CD8-positive, alpha-beta memory T cell (primary cell): ENCODE measurements around the gene FSTL4. TPM values are rescaled to one million over a fixed set of nuclear protein-coding genes. Genes with fewer than 3 reads are reported as not detected.

ENCODE experiments used
- CTCF ChIA-PET: fragments of 350-600 bp; sonication (Branson Sonifier 250); formaldehyde crosslinking; loops from one replicate; lab custom pipeline; 2021; ENCODE audit warnings: antibody characterized with exemption; lab: Charles Lee
- POLR2A ChIA-PET: fragments of 350-600 bp; sonication (Branson Sonifier 250); formaldehyde crosslinking; loops from one replicate; lab custom pipeline; 2021; ENCODE audit warnings: antibody characterized with exemption; lab: Charles Lee
- DNase-seq, 5 donors: peaks; one replicate each; pipeline versions ENCODE4 v3.0.0 to v3.0.0-alpha.2; 2020 to 2022; ENCODE audit warnings: mixed read lengths in 1 of 5
- H3K27ac ChIP-seq: one replicate; pipeline ENCODE4 v1.7.0; 2013; ENCODE audit warnings: low read depth, mild to moderate bottlenecking, low read length, moderate library complexity
- H3K27me3 ChIP-seq: 2 replicates; pipeline ENCODE4 v1.7.0; 2013; ENCODE audit warnings: low read length, mild to moderate bottlenecking; ENCODE audit not compliant: insufficient read depth, poor library complexity, severe bottlenecking
- H3K36me3 ChIP-seq: 2 replicates; pipeline ENCODE4 v1.7.0; 2013; ENCODE audit warnings: mild to moderate bottlenecking, low read length, moderate library complexity; ENCODE audit not compliant: insufficient read depth
- H3K4me1 ChIP-seq: 2 replicates; pipeline ENCODE4 v1.7.0; 2013; ENCODE audit warnings: mild to moderate bottlenecking, low read length, moderate library complexity; ENCODE audit not compliant: insufficient read depth
- H3K4me3 ChIP-seq: 2 replicates; pipeline ENCODE4 v1.7.0; 2013; ENCODE audit warnings: mild to moderate bottlenecking, low read length
- H3K9me3 ChIP-seq: 2 replicates; pipeline ENCODE4 v1.7.0; 2013; ENCODE audit warnings: mild to moderate bottlenecking, low read length
- H3K27ac Mint-ChIP-seq, 8 donors: one replicate each; pipeline ENCODE4 v1.8.0; 2020 to 2021; ENCODE audit warnings: mixed read lengths in 8 of 8, mild to moderate bottlenecking in 6 of 8, inconsistent platforms in 3 of 8, moderate library complexity in 3 of 8
- H3K27me3 Mint-ChIP-seq, 2 donors: one replicate each; pipeline ENCODE4 v1.8.0; 2020 to 2021; ENCODE audit warnings: mixed read lengths in 2 of 2, mild to moderate bottlenecking in 1 of 2, moderate library complexity in 1 of 2
- H3K36me3 Mint-ChIP-seq, 3 donors: one replicate each; pipeline ENCODE4 v1.8.0; 2020 to 2021; ENCODE audit warnings: mixed read lengths in 3 of 3, inconsistent platforms in 1 of 3, mild to moderate bottlenecking in 1 of 3
- H3K4me1 Mint-ChIP-seq, 3 donors: one replicate each; pipeline ENCODE4 v1.8.0; 2020 to 2021; ENCODE audit warnings: mixed read lengths in 3 of 3, inconsistent platforms in 1 of 3, mild to moderate bottlenecking in 1 of 3
- H3K4me3 Mint-ChIP-seq, 7 donors: one replicate each; pipeline ENCODE4 v1.8.0; 2020 to 2021; ENCODE audit warnings: mixed read lengths in 7 of 7, mild to moderate bottlenecking in 6 of 7, moderate library complexity in 4 of 7, inconsistent platforms in 2 of 7
- H3K9me3 Mint-ChIP-seq, 5 donors: one replicate each; pipeline ENCODE4 v1.8.0; 2020 to 2022; ENCODE audit warnings: mixed read lengths in 5 of 5, mild to moderate bottlenecking in 3 of 5, moderate library complexity in 2 of 5, inconsistent platforms in 1 of 5
- polyA plus RNA-seq: library from polyadenylated mRNA; unstranded; fragments of 300-500 nt; fragmentation: Illumina TruSeq; gene quantifications from one replicate; pipeline ENCODE4 v1.2.3, GENCODE V29; 2021
- total RNA-seq, 2 experiments: library from RNA; stranded (reverse); gene quantifications; one replicate each; pipeline ENCODE4 v1.2.3, GENCODE V29; 2021

Gene FSTL4
- total and polyA plus RNA-seq, 3 experiments from 2014 or later = 0.33 TPM; not detected in 2

- no peak overlapping the region for H3K27ac ChIP-seq
- Mint-ChIP-seq H3K27me3 (peaks cover 8 to 10% of the 10 kb centered on the region in 2 donors), H3K27ac (no peak overlapping the region), H3K36me3 (no peaks in the 10 kb centered on the region), H3K4me1 (no peaks in the 10 kb centered on the region), H3K9me3 (no peaks in the 10 kb centered on the region), H3K4me3 (no peak overlapping the region)
- no peak for DNase-seq
- CTCF ChIA-PET = no interaction called here
- H3K9me3 ChIP-seq = no peaks in the 10 kb centered on the region
- no peaks in the 10 kb centered on the region for H3K36me3 ChIP-seq
- POLR2A ChIA-PET = no interaction called here
- H3K4me1 ChIP-seq = no peaks in the 10 kb centered on the region
- H3K4me3 ChIP-seq = no peak overlapping the region
- no peaks in the 10 kb centered on the region for H3K27me3 ChIP-seq
Measured at GRCh38 chr5:133520991-133521706, 91.2 kb downstream of the FSTL4 start.

GRCh38 chr5:133520062-133520461, 92.3 kb downstream of the FSTL4 start:
- H3K27me3 Mint-ChIP-seq = peaks cover 6 to 8% of the 10 kb centered on the region in 2 donors
- H3K4me1 ChIP-seq = no peaks in the 10 kb centered on the region
- ChIA-PET POLR2A (no interaction called here), CTCF (no interaction called here)
- no peak overlapping the region for H3K27ac ChIP-seq
- no peaks in the 10 kb centered on the region for H3K4me1 Mint-ChIP-seq
- no peak for DNase-seq
- H3K4me3 ChIP-seq = no peak overlapping the region
- H3K4me3 Mint-ChIP-seq = no peak overlapping the region
- H3K27ac Mint-ChIP-seq = no peak overlapping the region
- no peaks in the 10 kb centered on the region for H3K36me3 Mint-ChIP-seq
- no peaks in the 10 kb centered on the region for H3K9me3 Mint-ChIP-seq
- H3K36me3 ChIP-seq = no peaks in the 10 kb centered on the region
- no peaks in the 10 kb centered on the region for H3K27me3 ChIP-seq
- no peaks in the 10 kb centered on the region for H3K9me3 ChIP-seq

GRCh38 chr5:133519191-133519590, 93.2 kb downstream of the FSTL4 start:
- H3K27me3 ChIP-seq = no peaks in the 10 kb centered on the region
- peaks cover 6 to 11% of the 10 kb centered on the region in 2 donors for H3K27me3 Mint-ChIP-seq
- CTCF ChIA-PET = no interaction called here
- no peak overlapping the region for H3K4me3 Mint-ChIP-seq
- no peaks in the 10 kb centered on the region for H3K36me3 Mint-ChIP-seq
- no peaks in the 10 kb centered on the region for H3K4me1 Mint-ChIP-seq
- no peak for DNase-seq
- POLR2A ChIA-PET = no interaction called here
- H3K9me3 ChIP-seq = no peaks in the 10 kb centered on the region
- H3K9me3 Mint-ChIP-seq = no peaks in the 10 kb centered on the region
- no peak overlapping the region for H3K27ac ChIP-seq
- no peak overlapping the region for H3K27ac Mint-ChIP-seq
- H3K36me3 ChIP-seq = no peaks in the 10 kb centered on the region
- H3K4me1 ChIP-seq = no peaks in the 10 kb centered on the region
- no peak overlapping the region for H3K4me3 ChIP-seq

GRCh38 chr5:133514456-133514855, 97.9 kb downstream of the FSTL4 start:
- H3K27me3 Mint-ChIP-seq = peaks cover 12 to 30% of the 10 kb centered on the region in 2 donors
- ChIA-PET CTCF (no interaction called here), POLR2A (no interaction called here)
- H3K4me1 ChIP-seq = no peaks in the 10 kb centered on the region
- no peaks in the 10 kb centered on the region for H3K36me3 ChIP-seq
- peaks cover 0 to 8% (median 1%) of the 10 kb centered on the region in 3 donors for H3K36me3 Mint-ChIP-seq
- no peaks in the 10 kb centered on the region for H3K4me1 Mint-ChIP-seq
- H3K27ac ChIP-seq = no peak overlapping the region
- H3K9me3 ChIP-seq = no peaks in the 10 kb centered on the region
- no peak for DNase-seq
- H3K27ac Mint-ChIP-seq = no peak overlapping the region
- no peaks in the 10 kb centered on the region for H3K9me3 Mint-ChIP-seq
- no peaks in the 10 kb centered on the region for H3K27me3 ChIP-seq
- no peak overlapping the region for H3K4me3 Mint-ChIP-seq
- H3K4me3 ChIP-seq = no peak overlapping the region

- ChIA-PET POLR2A (no interaction called here), CTCF (no interaction called here)
- Mint-ChIP-seq H3K4me3 (no peak overlapping the region), H3K9me3 (no peaks in the 10 kb centered on the region), H3K27me3 (peaks cover 8 to 30% of the 10 kb centered on the region in 2 donors), H3K4me1 (no peaks in the 10 kb centered on the region), H3K27ac (no peak overlapping the region), H3K36me3 (peaks cover 0 to 8% (median 1%) of the 10 kb centered on the region in 3 donors)
- no peak overlapping the region for H3K4me3 ChIP-seq
- no peaks in the 10 kb centered on the region for H3K9me3 ChIP-seq
- H3K4me1 ChIP-seq = no peaks in the 10 kb centered on the region
- no peak for DNase-seq
- no peak overlapping the region for H3K27ac ChIP-seq
- no peaks in the 10 kb centered on the region for H3K36me3 ChIP-seq
- H3K27me3 ChIP-seq = no peaks in the 10 kb centered on the region
Measured at GRCh38 chr5:133512896-133513295, 99.4 kb downstream of the FSTL4 start.

GRCh38 chr5:133511653-133512235, 100.6 kb downstream of the FSTL4 start:
- H3K36me3 Mint-ChIP-seq = peaks cover 0 to 8% (median 1%) of the 10 kb centered on the region in 3 donors
- no peaks in the 10 kb centered on the region for H3K9me3 Mint-ChIP-seq
- CTCF ChIA-PET = no interaction called here

GRCh38 chr5:133510634-133511262, 101.6 kb downstream of the FSTL4 start:
- ChIA-PET POLR2A (no interaction called here), CTCF (no interaction called here)
- Mint-ChIP-seq H3K27me3 (peaks cover 8 to 30% of the 10 kb centered on the region in 2 donors), H3K27ac (no peak overlapping the region), H3K4me3 (no peak overlapping the region), H3K4me1 (no peaks in the 10 kb centered on the region), H3K9me3 (no peaks in the 10 kb centered on the region), H3K36me3 (peaks cover 0 to 8% (median 1%) of the 10 kb centered on the region in 3 donors)
- Histone ChIP-seq H3K27ac (no peak overlapping the region), H3K9me3 (no peaks in the 10 kb centered on the region), H3K4me1 (no peaks in the 10 kb centered on the region), H3K27me3 (no peaks in the 10 kb centered on the region), H3K4me3 (no peak overlapping the region), H3K36me3 (no peaks in the 10 kb centered on the region)
- no peak for DNase-seq

More at GRCh38 chr5:133511653-133512235, 100.6 kb downstream of the FSTL4 start:
- Histone ChIP-seq H3K4me1 (no peaks in the 10 kb centered on the region), H3K4me3 (no peak overlapping the region), H3K9me3 (no peaks in the 10 kb centered on the region), H3K27ac (no peak overlapping the region), H3K36me3 (no peaks in the 10 kb centered on the region), H3K27me3 (no peaks in the 10 kb centered on the region)
- H3K4me3 Mint-ChIP-seq = no peak overlapping the region
- peak overlapping the region in 1 of 8 donors; percentile 63 for H3K27ac Mint-ChIP-seq
- H3K27me3 Mint-ChIP-seq = peaks cover 8 to 30% of the 10 kb centered on the region in 2 donors
- no peak for DNase-seq
- H3K4me1 Mint-ChIP-seq = no peaks in the 10 kb centered on the region
- POLR2A ChIA-PET = no interaction called here

GRCh38 chr5:133509742-133510079, 102.6 kb downstream of the FSTL4 start:
- POLR2A ChIA-PET = no interaction called here
- H3K27ac ChIP-seq = no peak overlapping the region

More at GRCh38 chr5:133509742-133510079, 102.6 kb downstream of the FSTL4 start:
- no peaks in the 10 kb centered on the region for H3K36me3 ChIP-seq
- CTCF ChIA-PET = no interaction called here
- no peak for DNase-seq
- H3K36me3 Mint-ChIP-seq = peaks cover 0 to 8% (median 1%) of the 10 kb centered on the region in 3 donors
- no peaks in the 10 kb centered on the region for H3K4me1 ChIP-seq
- no peak overlapping the region for H3K4me3 ChIP-seq
- no peaks in the 10 kb centered on the region for H3K4me1 Mint-ChIP-seq
- no peak overlapping the region for H3K27ac Mint-ChIP-seq
- H3K27me3 Mint-ChIP-seq = peaks cover 8 to 31% of the 10 kb centered on the region in 2 donors
- H3K9me3 Mint-ChIP-seq = no peaks in the 10 kb centered on the region
- H3K9me3 ChIP-seq = no peaks in the 10 kb centered on the region
- no peak overlapping the region for H3K4me3 Mint-ChIP-seq
- no peaks in the 10 kb centered on the region for H3K27me3 ChIP-seq
